Measurements from ENCODE around the gene RNF41. TPM values are rescaled to one million over a fixed set of nuclear protein-coding genes. Genes with fewer than 3 reads are reported as not detected.
A peak's percentile ranks its signal among the peaks of the same experiment; 100 is the strongest.

Gene RNF41
- total and polyA plus RNA-seq, 2 of the 13 experiments (the other 11 are each of a cell fraction or from before 2014, with no cell fraction given), result 27.1 to 39.4 TPM

DNA sequence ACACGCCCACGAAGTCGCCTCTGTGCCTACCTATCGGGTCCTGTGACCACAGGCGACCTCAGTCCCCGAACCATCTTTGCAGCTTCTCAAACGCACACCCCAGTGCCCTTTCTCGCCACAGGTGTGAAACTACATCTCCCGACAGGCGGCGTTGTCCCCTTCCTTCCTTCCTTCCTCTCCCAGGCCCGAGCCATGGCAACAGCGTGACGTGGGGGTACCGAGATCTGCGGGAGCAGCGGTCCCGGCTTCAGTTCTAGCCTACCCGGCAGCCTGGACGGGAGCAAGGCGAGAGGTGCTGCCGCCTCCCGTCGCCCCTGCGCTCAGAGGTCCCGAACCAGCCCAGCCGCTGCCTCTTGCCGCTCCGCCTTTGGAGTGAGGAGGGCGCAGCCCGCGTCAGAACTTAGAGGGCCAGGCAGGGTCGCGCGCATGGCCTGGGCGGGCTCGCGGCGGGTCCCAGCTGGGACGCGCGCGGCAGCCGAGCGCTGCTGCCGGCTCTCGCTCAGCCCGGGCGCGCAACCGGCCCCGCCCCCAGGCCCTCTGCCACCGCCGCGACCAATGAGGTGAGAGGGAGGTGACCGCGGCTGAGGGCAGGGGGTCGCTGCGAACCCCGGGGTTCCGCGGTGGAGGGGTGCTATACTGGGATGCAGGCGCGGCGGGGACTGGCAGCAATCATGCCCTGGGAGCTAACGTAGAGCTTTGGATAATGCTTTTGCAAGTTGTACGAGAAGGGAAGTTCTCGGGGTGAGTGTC lies 45.1 kb upstream of the RNF41 start, which contains the start of gene COQ10A (continued):
- 0 out of 2 replicates have a peak, but pooled peaks have one; percentile 48 for TF ChIP-seq ZNF30 (CRISPR knock-in tag; IDR thresholded peaks at IDR 0.05)
- TF ChIP-seq ZFP36L1 (CRISPR knock-in tag; IDR thresholded peaks at IDR 0.05), result peak; percentile 65
- TF ChIP-seq XBP1 (CRISPR knock-in tag; IDR thresholded peaks at IDR 0.05), result no peak
- TF ChIP-seq, protein P1, sequence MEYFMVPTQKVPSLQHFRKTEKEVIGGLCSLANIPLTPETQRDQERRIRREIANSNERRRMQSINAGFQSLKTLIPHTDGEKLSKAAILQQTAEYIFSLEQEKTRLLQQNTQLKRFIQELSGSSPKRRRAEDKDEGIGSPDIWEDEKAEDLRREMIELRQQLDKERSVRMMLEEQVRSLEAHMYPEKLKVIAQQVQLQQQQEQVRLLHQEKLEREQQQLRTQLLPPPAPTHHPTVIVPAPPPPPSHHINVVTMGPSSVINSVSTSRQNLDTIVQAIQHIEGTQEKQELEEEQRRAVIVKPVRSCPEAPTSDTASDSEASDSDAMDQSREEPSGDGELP (IDR thresholded peaks at IDR 0.05; ENCODE audit: borderline replicate concordance, low read depth), result peak; percentile 84; the same call in 1 of the 2 replicates
- TF ChIP-seq THYN1 (CRISPR knock-in tag; IDR thresholded peaks at IDR 0.05; ENCODE audit: borderline replicate concordance, low read depth), result 0 out of 2 replicates have a peak, but pooled peaks have one; percentile 33
- peak; percentile 92 for TF ChIP-seq RFX5 (IDR thresholded peaks at IDR 0.05; ENCODE audit: low read depth, low read length)
- TF ChIP-seq ZNF446 (CRISPR knock-in tag; IDR thresholded peaks at IDR 0.05), result peak; percentile 84; the same call in 1 of the 2 replicates
- no peak for TF ChIP-seq ZKSCAN1 (IDR thresholded peaks at IDR 0.05; ENCODE audit: low read length)
- TF ChIP-seq ZNF616 (CRISPR knock-in tag; IDR thresholded peaks at IDR 0.05; ENCODE audit: low read depth), result no peak
- peak; percentile 56; the same call in 1 of the 2 replicates for TF ChIP-seq ZMAT3 (CRISPR knock-in tag; conservative IDR thresholded peaks at IDR 0.05)
- TF ChIP-seq NFIB (CRISPR knock-in tag; IDR thresholded peaks at IDR 0.05; ENCODE audit: borderline replicate concordance), result no peak
- peak; percentile 53; the same call in 1 of the 2 replicates for TF ChIP-seq ZNF607 (CRISPR knock-in tag; IDR thresholded peaks at IDR 0.05; ENCODE audit: borderline replicate concordance)
- no peak for TF ChIP-seq ZNF17 (CRISPR knock-in tag; IDR thresholded peaks at IDR 0.05)
- peak; percentile 93; the same call in 1 of the 2 replicates for TF ChIP-seq CCDC6 (CRISPR knock-in tag; IDR thresholded peaks at IDR 0.05)
- TF ChIP-seq HDAC1 (CRISPR knock-in tag; IDR thresholded peaks at IDR 0.05), result peak; percentile 95; the same call in 1 of the 2 replicates
- TF ChIP-seq, protein P2, sequence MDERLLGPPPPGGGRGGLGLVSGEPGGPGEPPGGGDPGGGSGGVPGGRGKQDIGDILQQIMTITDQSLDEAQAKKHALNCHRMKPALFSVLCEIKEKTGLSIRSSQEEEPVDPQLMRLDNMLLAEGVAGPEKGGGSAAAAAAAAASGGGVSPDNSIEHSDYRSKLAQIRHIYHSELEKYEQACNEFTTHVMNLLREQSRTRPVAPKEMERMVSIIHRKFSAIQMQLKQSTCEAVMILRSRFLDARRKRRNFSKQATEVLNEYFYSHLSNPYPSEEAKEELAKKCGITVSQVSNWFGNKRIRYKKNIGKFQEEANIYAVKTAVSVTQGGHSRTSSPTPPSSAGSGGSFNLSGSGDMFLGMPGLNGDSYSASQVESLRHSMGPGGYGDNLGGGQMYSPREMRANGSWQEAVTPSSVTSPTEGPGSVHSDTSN (CRISPR knock-in tag; IDR thresholded peaks at IDR 0.05), result no peak
- peak; percentile 77; the same call in 1 of the 2 replicates for TF ChIP-seq KAT8 (CRISPR knock-in tag; IDR thresholded peaks at IDR 0.05)

Data from HepG2 (cell line).